WTC11 (cell line): ENCODE data around the gene ARHGAP45. TPM values are rescaled to one million over a fixed set of nuclear protein-coding genes. Genes with fewer than 3 reads are reported as not detected.

Experiments
- ATAC-seq: fragments of 200-7000 bp; cut with Tn5 transposase; 2 replicates; pipeline ENCODE4 v1.10.0; 2021; ENCODE audit warnings: mild to moderate bottlenecking, moderate library complexity
- CTCF ChIA-PET: fragments of 300-600 bp; sonication (Branson Sonifier 250); formaldehyde crosslinking; loops from one replicate; lab custom pipeline; 2021; ENCODE audit warnings: antibody characterized with exemption; lab: Charles Lee
- POLR2A ChIA-PET: fragments of 350-600 bp; sonication (Branson Sonifier 250); formaldehyde crosslinking; loops from one replicate; lab custom pipeline; 2021; ENCODE audit warnings: antibody characterized with exemption; lab: Charles Lee
- DNase-seq: peaks from one replicate; pipeline ENCODE4 v3.0.0; 2021; ENCODE audit warnings: low spot score
- H3K27ac Mint-ChIP-seq: 2 replicates; pipeline ENCODE4 v1.8.0; 2021; ENCODE audit warnings: mixed read lengths
- H3K27me3 Mint-ChIP-seq: 2 replicates; pipeline ENCODE4 v1.8.0; 2021; ENCODE audit warnings: low read depth, mild to moderate bottlenecking, moderate library complexity, mixed read lengths
- H3K36me3 Mint-ChIP-seq: 2 replicates; pipeline ENCODE4 v1.8.0; 2021; ENCODE audit warnings: mixed read lengths
- H3K4me1 Mint-ChIP-seq: 2 replicates; pipeline ENCODE4 v1.8.0; 2022; ENCODE audit warnings: mixed read lengths
- H3K4me3 Mint-ChIP-seq: 2 replicates; pipeline ENCODE4 v1.8.0; 2021; ENCODE audit warnings: mild to moderate bottlenecking, moderate library complexity, mixed read lengths
- H3K9me3 Mint-ChIP-seq: 2 replicates; pipeline ENCODE4 v1.8.0; 2021; ENCODE audit warnings: mixed read lengths
- ATF1 ChIP-seq: sonication (generic); formaldehyde crosslinking; IDR thresholded peaks from 2 replicates; pipeline ENCODE4 v1.8.1; 2023; ENCODE audit warnings: mild to moderate bottlenecking, moderate library complexity, missing genetic modification reagents
- ATF3 ChIP-seq: sonication (generic); formaldehyde crosslinking; conservative IDR thresholded peaks from 2 replicates; pipeline ENCODE4 v1.8.1; 2022; ENCODE audit warnings: mild to moderate bottlenecking, missing genetic modification reagents
- E2F1 ChIP-seq: sonication (generic); formaldehyde crosslinking; IDR thresholded peaks from 2 replicates; pipeline ENCODE4 v1.8.0; 2022; ENCODE audit warnings: mild to moderate bottlenecking, missing genetic modification reagents
- E2F4 ChIP-seq: sonication (generic); formaldehyde crosslinking; IDR thresholded peaks from 2 replicates; pipeline ENCODE4 v1.8.1; 2022; ENCODE audit warnings: low read depth, mild to moderate bottlenecking, moderate library complexity, missing genetic modification reagents, borderline replicate concordance
- EMX1 ChIP-seq: fragments of 250-450 bp; sonication (Bioruptor Pico); IDR thresholded peaks from 2 replicates; pipeline ENCODE4 v1.8.0; 2021; ENCODE audit warnings: mild to moderate bottlenecking
- ERG ChIP-seq: fragments of 250-450 bp; sonication (Bioruptor Pico); IDR thresholded peaks from 2 replicates; pipeline ENCODE4 v1.8.0; 2021; ENCODE audit warnings: mild to moderate bottlenecking
- GTF2I ChIP-seq: fragments of 250-450 bp; sonication (Bioruptor Pico); conservative IDR thresholded peaks from 2 replicates; pipeline ENCODE4 v1.4.0; 2021; ENCODE audit warnings: mild to moderate bottlenecking
- MXD4 ChIP-seq: fragments of 250-450 bp; sonication (Bioruptor Pico); IDR thresholded peaks from 2 replicates; pipeline ENCODE4 v1.8.0; 2021; ENCODE audit warnings: mild to moderate bottlenecking, moderate library complexity, borderline replicate concordance
- MYBL2 ChIP-seq: sonication (generic); formaldehyde crosslinking; IDR thresholded peaks from 2 replicates; pipeline ENCODE4 v1.8.1; 2023; ENCODE audit warnings: mild to moderate bottlenecking, moderate library complexity, missing genetic modification reagents
- NFE2L1 ChIP-seq: sonication (generic); formaldehyde crosslinking; IDR thresholded peaks from 2 replicates; pipeline ENCODE4 v1.8.1; 2023; ENCODE audit warnings: missing genetic modification reagents
- NFYB ChIP-seq: sonication (generic); formaldehyde crosslinking; conservative IDR thresholded peaks from 2 replicates; pipeline ENCODE4 v1.8.0; 2022; ENCODE audit warnings: low read depth, missing genetic modification reagents
- PREB ChIP-seq: sonication (generic); formaldehyde crosslinking; IDR thresholded peaks from 2 replicates; pipeline ENCODE4 v1.8.1; 2022; ENCODE audit warnings: mild to moderate bottlenecking, missing genetic modification reagents, moderate library complexity, borderline replicate concordance
- RORB ChIP-seq: fragments of 250-450 bp; sonication (Bioruptor Pico); IDR thresholded peaks from 2 replicates; pipeline ENCODE4 v1.9.0; 2021; ENCODE audit warnings: mild to moderate bottlenecking
- SOX15 ChIP-seq: fragments of 250-450 bp; sonication (Bioruptor Pico); IDR thresholded peaks from 2 replicates; pipeline ENCODE4 v1.9.0; 2021; ENCODE audit warnings: mild to moderate bottlenecking
- SP1 ChIP-seq: sonication (generic); formaldehyde crosslinking; conservative IDR thresholded peaks from 2 replicates; pipeline ENCODE4 v1.8.1; 2022; ENCODE audit warnings: missing genetic modification reagents
- TP53 ChIP-seq: sonication (generic); formaldehyde crosslinking; IDR thresholded peaks from 2 replicates; pipeline ENCODE4 v1.8.1; 2023; ENCODE audit warnings: mild to moderate bottlenecking, missing genetic modification reagents
- ZNF121 ChIP-seq: sonication (generic); formaldehyde crosslinking; IDR thresholded peaks from 2 replicates; pipeline ENCODE4 v1.8.0; 2023; ENCODE audit warnings: missing genetic modification reagents
- ZNF263 ChIP-seq: sonication (generic); formaldehyde crosslinking; IDR thresholded peaks from 2 replicates; pipeline ENCODE4 v1.8.1; 2022; ENCODE audit warnings: low read depth, mild to moderate bottlenecking, moderate library complexity, missing genetic modification reagents
- ZNF396 ChIP-seq: fragments of 250-450 bp; sonication (Bioruptor Pico); IDR thresholded peaks from 2 replicates; pipeline ENCODE4 v1.8.0; 2021; ENCODE audit warnings: mild to moderate bottlenecking, moderate library complexity, borderline replicate concordance
- total RNA-seq: library from RNA; stranded (reverse); gene quantifications from 3 replicates; pipeline ENCODE4 v1.2.3, GENCODE V29; 2021

ARHGAP45 gene
- total RNA-seq, 1 experiment from 2014 or later = 40.9 TPM

GRCh38 chr19:1070931-1071791 is 4.2 kb downstream of the ARHGAP45 start (continued):
- TF ChIP-seq SOX15 (CRISPR knock-in tag) (no peak), GTF2I (CRISPR knock-in tag) (no peak), TP53 (CRISPR knock-in tag) (peak; percentile 89; the same call in 1 of the 2 replicates), MYBL2 (CRISPR knock-in tag) (peak; percentile 85), SP1 (CRISPR knock-in tag) (peak; percentile 72), E2F4 (CRISPR knock-in tag) (peak; percentile 45; the same call in 1 of the 2 replicates), ERG (CRISPR knock-in tag) (no peak), MXD4 (CRISPR knock-in tag) (no peak), PREB (CRISPR knock-in tag) (no peak), NFE2L1 (CRISPR knock-in tag) (0 out of 2 replicates have a peak, but pooled peaks have one; percentile 43)

GRCh38 chr19:1072371-1073015 is 5.5 kb downstream of the ARHGAP45 start:
- CTCF ChIA-PET = interaction anchor here (0.7 to 2.6 kb wide), 3 partner anchors 9 to 194 kb away, joined by 3 to 45 read pairs (median 7); no protein-coding TSS in a partner anchor
- Mint-ChIP-seq H3K4me1 (peaks cover 4% of the 10 kb centered on the region), H3K36me3 (peaks cover 9% of the 10 kb centered on the region), H3K27me3 (peaks cover 21% of the 10 kb centered on the region), H3K4me3 (peak overlapping the region; percentile 72)
- TF ChIP-seq ATF1 (no peak), EMX1 (CRISPR knock-in tag) (no peak), GTF2I (CRISPR knock-in tag) (peak; percentile 88), ZNF121 (CRISPR knock-in tag) (peak; percentile 94), ZNF263 (CRISPR knock-in tag) (no peak), ATF3 (CRISPR knock-in tag) (no peak), RORB (CRISPR knock-in tag) (no peak)
- TF ChIP-seq, all 79 proteins: peak for 2
- DNase-seq = no peak
- ATAC-seq = no peak
- Mint-ChIP-seq H3K27ac (no peak overlapping the region), H3K9me3 (no peaks in the 10 kb centered on the region)
- POLR2A ChIA-PET = interaction anchor here (1.0 to 2.4 kb wide), 2 partner anchors 9 to 32 kb away, joined by 3 to 22 read pairs; no protein-coding TSS in a partner anchor

GRCh38 chr19:1073063-1073955 is 6.3 kb downstream of the ARHGAP45 start:
- DNase-seq = no peak
- peaks cover 18% of the 10 kb centered on the region for H3K27me3 Mint-ChIP-seq
- peaks cover 9% of the 10 kb centered on the region for H3K36me3 Mint-ChIP-seq
- CTCF ChIA-PET = interaction anchor here (1.6 kb wide), 1 partner anchor 8 kb away, joined by 6 read pairs; no protein-coding TSS in a partner anchor
- no peak overlapping the region for H3K4me3 Mint-ChIP-seq
- H3K27ac Mint-ChIP-seq = no peak overlapping the region
- no peaks in the 10 kb centered on the region for H3K9me3 Mint-ChIP-seq
- no peak for TF ChIP-seq NFYB (CRISPR knock-in tag)
- no peak for TF ChIP-seq ZNF396 (CRISPR knock-in tag)
- no peak for TF ChIP-seq E2F1
- TF ChIP-seq, all 79 proteins: peak for 0
- POLR2A ChIA-PET = no interaction called here
- ATAC-seq = no peak
- peaks cover 4% of the 10 kb centered on the region for H3K4me1 Mint-ChIP-seq
